OCI-LY1 (cell line): ENCODE measurements around the gene PTGES2.

Experiments
- CTCF ChIP-seq: fragments of 200-600 bp; sonication (generic), shearing (Covaris generic); IDR thresholded peaks from 2 replicates; pipeline ENCODE4 v1.5.1; 2017; ENCODE audit warnings: mild to moderate bottlenecking, antibody characterized with exemption, low read length, moderate library complexity, mixed read lengths
- EZH2 ChIP-seq: fragments of 200-600 bp; sonication (generic), shearing (Covaris generic); IDR thresholded peaks from 2 replicates; pipeline ENCODE4 v1.8.0; 2017; ENCODE audit warnings: borderline replicate concordance, mixed run types, mild to moderate bottlenecking, antibody characterized with exemption, low read length, moderate library complexity, mixed read lengths

GRCh38 chr9:128085943-128086342 lies 41.6 kb downstream of the PTGES2 start:
- TF ChIP-seq EZH2, result no peak
- no peak for TF ChIP-seq CTCF
